Measurements from ENCODE around the gene ADCY4.

ADCY4 gene

DNA sequence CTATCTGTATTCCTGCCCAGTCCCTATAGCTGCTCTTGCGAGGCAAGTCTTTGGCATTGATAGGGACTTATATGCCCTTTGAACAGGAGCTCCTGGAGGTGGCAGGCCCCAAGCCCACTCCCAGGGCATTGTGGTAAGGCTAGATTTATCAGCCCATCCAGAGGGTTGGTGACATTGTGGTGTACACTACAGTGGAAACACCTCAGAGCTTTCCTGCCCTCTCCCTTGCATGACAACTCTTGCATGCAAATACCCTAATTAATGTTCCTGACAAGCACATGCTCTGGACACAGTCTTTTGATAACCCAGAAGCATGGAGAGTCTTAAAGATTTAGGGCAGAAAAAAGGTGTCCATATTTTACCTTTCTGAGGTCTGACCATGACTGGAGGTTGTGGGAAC lies 5.7 kb upstream of the ADCY4 start:
- Histone ChIP-seq H3K27me3 (ENCODE audit: insufficient read depth, poor library complexity, severe bottlenecking) (no peaks in the 10 kb centered on the region), H3K4me3 (ENCODE audit: severe bottlenecking) (no peak overlapping the region), H3K4me1 (ENCODE audit: insufficient read depth, poor library complexity, severe bottlenecking) (no peaks in the 10 kb centered on the region), H3K9me3 (ENCODE audit: severe bottlenecking) (no peaks in the 10 kb centered on the region), H3K27ac (ENCODE audit: poor library complexity, severe bottlenecking) (no peak overlapping the region), H3K36me3 (ENCODE audit: low read depth) (no peaks in the 10 kb centered on the region)
- ATAC-seq (ENCODE audit: low read depth) (no peak), DNase-seq (ENCODE audit: low spot score) (no peak)
- TF ChIP-seq, protein P1, sequence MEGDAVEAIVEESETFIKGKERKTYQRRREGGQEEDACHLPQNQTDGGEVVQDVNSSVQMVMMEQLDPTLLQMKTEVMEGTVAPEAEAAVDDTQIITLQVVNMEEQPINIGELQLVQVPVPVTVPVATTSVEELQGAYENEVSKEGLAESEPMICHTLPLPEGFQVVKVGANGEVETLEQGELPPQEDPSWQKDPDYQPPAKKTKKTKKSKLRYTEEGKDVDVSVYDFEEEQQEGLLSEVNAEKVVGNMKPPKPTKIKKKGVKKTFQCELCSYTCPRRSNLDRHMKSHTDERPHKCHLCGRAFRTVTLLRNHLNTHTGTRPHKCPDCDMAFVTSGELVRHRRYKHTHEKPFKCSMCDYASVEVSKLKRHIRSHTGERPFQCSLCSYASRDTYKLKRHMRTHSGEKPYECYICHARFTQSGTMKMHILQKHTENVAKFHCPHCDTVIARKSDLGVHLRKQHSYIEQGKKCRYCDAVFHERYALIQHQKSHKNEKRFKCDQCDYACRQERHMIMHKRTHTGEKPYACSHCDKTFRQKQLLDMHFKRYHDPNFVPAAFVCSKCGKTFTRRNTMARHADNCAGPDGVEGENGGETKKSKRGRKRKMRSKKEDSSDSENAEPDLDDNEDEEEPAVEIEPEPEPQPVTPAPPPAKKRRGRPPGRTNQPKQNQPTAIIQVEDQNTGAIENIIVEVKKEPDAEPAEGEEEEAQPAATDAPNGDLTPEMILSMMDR (IDR thresholded peaks at IDR 0.05; ENCODE audit: poor library complexity, severe bottlenecking): no peak

DNA sequence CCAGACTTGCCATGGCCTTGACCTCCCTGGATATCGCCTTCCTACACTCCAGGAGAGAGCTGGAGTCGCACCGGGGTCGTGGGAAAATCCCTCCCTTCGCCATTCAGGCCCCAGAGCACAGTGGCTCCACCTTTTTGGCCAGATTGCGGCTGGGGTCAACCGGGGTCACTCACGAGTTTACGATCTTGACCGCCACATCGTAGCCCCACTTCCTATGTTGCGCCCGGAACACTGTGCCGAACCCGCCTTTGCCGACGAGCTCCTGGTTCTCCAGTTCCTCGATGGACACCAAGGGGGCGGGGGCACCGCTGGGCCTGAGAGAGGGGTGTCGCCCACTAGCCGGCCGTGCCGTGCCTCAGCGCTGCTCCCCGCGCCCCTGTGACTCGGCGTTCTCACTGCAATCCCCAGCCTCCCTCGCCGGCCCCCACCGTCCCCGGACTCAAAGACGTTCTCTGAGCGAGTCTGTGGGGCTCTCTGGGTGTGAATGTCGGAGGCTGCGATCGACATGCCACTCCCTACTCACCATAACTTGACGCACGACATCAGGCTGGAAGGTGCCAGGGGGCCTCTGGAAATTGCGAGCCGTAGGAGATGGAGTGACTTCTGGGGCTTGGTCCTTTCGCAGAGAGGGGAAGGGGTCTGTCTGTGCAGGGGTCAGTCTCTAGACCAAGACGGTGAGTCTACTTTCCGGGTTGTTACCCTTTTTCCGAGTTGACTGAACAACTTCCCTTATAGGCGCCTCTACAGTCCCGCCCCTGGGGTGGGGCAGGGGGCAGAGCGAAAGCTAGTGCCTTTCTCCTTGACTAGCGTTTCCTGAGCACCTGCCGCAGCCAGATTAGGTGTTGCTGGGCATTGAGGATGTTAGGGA lies 4.6 kb upstream of the ADCY4 start, which contains the start of gene RIPK3:
Gene RIPK3 (minus strand): TSS at position 708 of the 868 bp plus-strand sequence. CDS start 165 bp downstream, at position 543.
- Histone ChIP-seq H3K36me3 (ENCODE audit: low read depth) (no peaks in the 10 kb centered on the region), H3K9me3 (ENCODE audit: severe bottlenecking) (no peaks in the 10 kb centered on the region), H3K4me3 (ENCODE audit: severe bottlenecking) (no peak within 1 kb of the TSS), H3K27me3 (ENCODE audit: insufficient read depth, poor library complexity, severe bottlenecking) (peaks cover 7% of the 10 kb centered on the region), H3K4me1 (ENCODE audit: insufficient read depth, poor library complexity, severe bottlenecking) (no peaks in the 10 kb centered on the region), H3K27ac (ENCODE audit: poor library complexity, severe bottlenecking) (no peak within 1 kb of the TSS)
- no peak for ATAC-seq (ENCODE audit: low read depth)
- TF ChIP-seq, protein P1 (IDR thresholded peaks at IDR 0.05; ENCODE audit: poor library complexity, severe bottlenecking): no peak
- DNase-seq (ENCODE audit: low spot score): no peak

DNA sequence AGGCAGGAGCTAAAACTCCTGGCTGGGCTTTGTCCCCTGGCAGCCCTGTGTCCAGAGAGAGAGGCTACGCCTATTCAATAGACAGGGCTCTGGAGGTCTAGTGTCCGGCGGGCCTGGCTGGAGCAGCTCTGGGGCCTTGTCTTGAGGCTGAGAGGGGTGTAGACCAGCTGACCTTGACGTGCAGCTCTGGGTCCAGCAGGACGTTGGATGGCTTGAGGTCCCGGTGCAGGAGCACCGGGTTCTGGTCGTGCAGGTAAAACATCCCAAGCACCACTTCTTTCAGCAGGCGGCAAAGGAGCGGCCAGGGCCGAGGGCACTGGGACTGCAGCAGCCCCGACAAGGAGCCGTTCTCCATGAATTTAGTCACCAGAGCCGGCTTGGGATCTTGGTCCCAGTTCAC lies 4.0 kb upstream of the ADCY4 start:
- TF ChIP-seq, protein P1 (IDR thresholded peaks at IDR 0.05; ENCODE audit: poor library complexity, severe bottlenecking): no peak
- H3K27me3 ChIP-seq (ENCODE audit: insufficient read depth, poor library complexity, severe bottlenecking): peaks cover 13% of the 10 kb centered on the region

DNA sequence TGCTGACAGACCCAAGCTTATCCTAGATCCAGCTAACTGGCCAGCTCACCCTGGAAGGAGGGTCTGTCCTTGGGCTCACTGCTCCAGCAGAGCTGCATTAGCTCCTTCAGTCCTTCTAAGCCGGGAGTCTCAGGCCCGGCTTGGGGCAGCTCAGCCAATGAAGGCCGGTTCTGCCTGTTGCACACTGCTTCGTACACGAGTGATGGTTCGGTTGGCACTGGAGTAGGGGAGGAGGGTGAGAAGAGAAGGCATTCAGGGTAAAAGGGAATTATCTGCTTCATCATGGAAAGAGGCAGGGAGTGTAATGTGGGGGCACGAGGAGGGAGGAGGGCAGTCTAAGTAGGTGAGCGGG lies 2.9 kb upstream of the ADCY4 start:
- TF ChIP-seq, protein P1 (IDR thresholded peaks at IDR 0.05; ENCODE audit: poor library complexity, severe bottlenecking): no peak
- Histone ChIP-seq H3K4me3 (ENCODE audit: severe bottlenecking) (no peak overlapping the region), H3K27ac (ENCODE audit: poor library complexity, severe bottlenecking) (no peak overlapping the region), H3K27me3 (ENCODE audit: insufficient read depth, poor library complexity, severe bottlenecking) (peaks cover 22% of the 10 kb centered on the region), H3K4me1 (ENCODE audit: insufficient read depth, poor library complexity, severe bottlenecking) (peaks cover 3% of the 10 kb centered on the region), H3K9me3 (ENCODE audit: severe bottlenecking) (no peaks in the 10 kb centered on the region), H3K36me3 (ENCODE audit: low read depth) (no peaks in the 10 kb centered on the region)
- ATAC-seq (ENCODE audit: low read depth): no peak
- DNase-seq (ENCODE audit: low spot score): no peak

More for the DNA sequence above, 4.0 kb upstream of the ADCY4 start:
- Histone ChIP-seq H3K4me3 (ENCODE audit: severe bottlenecking) (no peak overlapping the region), H3K4me1 (ENCODE audit: insufficient read depth, poor library complexity, severe bottlenecking) (peaks cover 2% of the 10 kb centered on the region), H3K36me3 (ENCODE audit: low read depth) (no peaks in the 10 kb centered on the region), H3K27ac (ENCODE audit: poor library complexity, severe bottlenecking) (no peak overlapping the region), H3K9me3 (ENCODE audit: severe bottlenecking) (no peaks in the 10 kb centered on the region)
- ATAC-seq (ENCODE audit: low read depth) (no peak), DNase-seq (ENCODE audit: low spot score) (no peak)
